Measurements from ENCODE around the gene CKMT2. TPM values are rescaled to one million over a fixed set of nuclear protein-coding genes. Genes with fewer than 3 reads are reported as not detected.

The CKMT2 gene
- total RNA-seq, 1 experiment from 2014 or later: not detected

GRCh38 chr5:81239613-81240012 is 6.5 kb downstream of the CKMT2 start:
- no peak overlapping the region for H3K27ac ChIP-seq (ENCODE audit: low read length)
- no peaks in the 10 kb centered on the region for H3K79me2 ChIP-seq (ENCODE audit: low read length)
- H2AFZ ChIP-seq (ENCODE audit: low read length): no peak overlapping the region
- ATAC-seq (no peak), DNase-seq (no peak)
- no peaks in the 10 kb centered on the region for H3K27me3 ChIP-seq (ENCODE audit: low read length)
- no peaks in the 10 kb centered on the region for H3K9me2 ChIP-seq (replicated peaks; ENCODE audit: low read length)
- TF ChIP-seq EZH2phosphoT487 (IDR thresholded peaks at IDR 0.05; ENCODE audit: borderline replicate concordance, low read length): no peak
- no peak for TF ChIP-seq EZH2 (IDR thresholded peaks at IDR 0.05; ENCODE audit: low read length, unreplicated experiment)
- TF ChIP-seq, protein P1, sequence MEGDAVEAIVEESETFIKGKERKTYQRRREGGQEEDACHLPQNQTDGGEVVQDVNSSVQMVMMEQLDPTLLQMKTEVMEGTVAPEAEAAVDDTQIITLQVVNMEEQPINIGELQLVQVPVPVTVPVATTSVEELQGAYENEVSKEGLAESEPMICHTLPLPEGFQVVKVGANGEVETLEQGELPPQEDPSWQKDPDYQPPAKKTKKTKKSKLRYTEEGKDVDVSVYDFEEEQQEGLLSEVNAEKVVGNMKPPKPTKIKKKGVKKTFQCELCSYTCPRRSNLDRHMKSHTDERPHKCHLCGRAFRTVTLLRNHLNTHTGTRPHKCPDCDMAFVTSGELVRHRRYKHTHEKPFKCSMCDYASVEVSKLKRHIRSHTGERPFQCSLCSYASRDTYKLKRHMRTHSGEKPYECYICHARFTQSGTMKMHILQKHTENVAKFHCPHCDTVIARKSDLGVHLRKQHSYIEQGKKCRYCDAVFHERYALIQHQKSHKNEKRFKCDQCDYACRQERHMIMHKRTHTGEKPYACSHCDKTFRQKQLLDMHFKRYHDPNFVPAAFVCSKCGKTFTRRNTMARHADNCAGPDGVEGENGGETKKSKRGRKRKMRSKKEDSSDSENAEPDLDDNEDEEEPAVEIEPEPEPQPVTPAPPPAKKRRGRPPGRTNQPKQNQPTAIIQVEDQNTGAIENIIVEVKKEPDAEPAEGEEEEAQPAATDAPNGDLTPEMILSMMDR (conservative IDR thresholded peaks at IDR 0.05; ENCODE audit: low read depth, low read length): no peak
- H3K9me3 ChIP-seq (ENCODE audit: low read length): no peaks in the 10 kb centered on the region
- H3F3A ChIP-seq (ENCODE audit: low read length, unreplicated experiment): no peaks in the 10 kb centered on the region
- no TSS peak for BruUV-seq (replicated peaks)
- H3K4me1 ChIP-seq (ENCODE audit: insufficient read depth, low read length): no peaks in the 10 kb centered on the region
- no peaks in the 10 kb centered on the region for H3K36me3 ChIP-seq (ENCODE audit: low read depth, low read length)
- H3K4me2 ChIP-seq (ENCODE audit: low read length): no peak overlapping the region
- intact Hi-C loops (cut with micrococcal nuclease): no loop called here
- H3K4me3 ChIP-seq (ENCODE audit: low read length): no peak overlapping the region
- no peak overlapping the region for H3K9ac ChIP-seq (ENCODE audit: low read length)
- CTCF ChIA-PET: no interaction called here
- POLR2A ChIA-PET (ENCODE audit: unreplicated experiment): no interaction called here
- H4K20me1 ChIP-seq (ENCODE audit: low read length): no peaks in the 10 kb centered on the region

GRCh38 chr5:81241001-81241400 is 7.9 kb downstream of the CKMT2 start:
- no peak for ATAC-seq
- intact Hi-C loops (cut with micrococcal nuclease): no loop called here
- H3K9me2 ChIP-seq (replicated peaks; ENCODE audit: low read length): no peaks in the 10 kb centered on the region
- no peak overlapping the region for H3K9ac ChIP-seq (ENCODE audit: low read length)
- no peaks in the 10 kb centered on the region for H3K36me3 ChIP-seq (ENCODE audit: low read depth, low read length)
- POLR2A ChIA-PET (ENCODE audit: unreplicated experiment): no interaction called here
- BruUV-seq (replicated peaks): no TSS peak
- no peak overlapping the region for H3K27ac ChIP-seq (ENCODE audit: low read length)
- H3K27me3 ChIP-seq (ENCODE audit: low read length): no peaks in the 10 kb centered on the region
- H3K9me3 ChIP-seq (ENCODE audit: low read length): no peaks in the 10 kb centered on the region
- TF ChIP-seq, protein P1 (conservative IDR thresholded peaks at IDR 0.05; ENCODE audit: low read depth, low read length): no peak
- TF ChIP-seq EZH2phosphoT487 (IDR thresholded peaks at IDR 0.05; ENCODE audit: borderline replicate concordance, low read length) (no peak), EZH2 (IDR thresholded peaks at IDR 0.05; ENCODE audit: low read length, unreplicated experiment) (no peak)
- DNase-seq: no peak
- peaks cover 12% of the 10 kb centered on the region for H3K4me1 ChIP-seq (ENCODE audit: insufficient read depth, low read length)
- no peaks in the 10 kb centered on the region for H3K79me2 ChIP-seq (ENCODE audit: low read length)
- H3F3A ChIP-seq (ENCODE audit: low read length, unreplicated experiment): no peaks in the 10 kb centered on the region
- H2AFZ ChIP-seq (ENCODE audit: low read length): no peak overlapping the region
- H4K20me1 ChIP-seq (ENCODE audit: low read length): no peaks in the 10 kb centered on the region
- CTCF ChIA-PET: no interaction called here
- no peak overlapping the region for H3K4me3 ChIP-seq (ENCODE audit: low read length)
- no peak overlapping the region for H3K4me2 ChIP-seq (ENCODE audit: low read length)

DNA sequence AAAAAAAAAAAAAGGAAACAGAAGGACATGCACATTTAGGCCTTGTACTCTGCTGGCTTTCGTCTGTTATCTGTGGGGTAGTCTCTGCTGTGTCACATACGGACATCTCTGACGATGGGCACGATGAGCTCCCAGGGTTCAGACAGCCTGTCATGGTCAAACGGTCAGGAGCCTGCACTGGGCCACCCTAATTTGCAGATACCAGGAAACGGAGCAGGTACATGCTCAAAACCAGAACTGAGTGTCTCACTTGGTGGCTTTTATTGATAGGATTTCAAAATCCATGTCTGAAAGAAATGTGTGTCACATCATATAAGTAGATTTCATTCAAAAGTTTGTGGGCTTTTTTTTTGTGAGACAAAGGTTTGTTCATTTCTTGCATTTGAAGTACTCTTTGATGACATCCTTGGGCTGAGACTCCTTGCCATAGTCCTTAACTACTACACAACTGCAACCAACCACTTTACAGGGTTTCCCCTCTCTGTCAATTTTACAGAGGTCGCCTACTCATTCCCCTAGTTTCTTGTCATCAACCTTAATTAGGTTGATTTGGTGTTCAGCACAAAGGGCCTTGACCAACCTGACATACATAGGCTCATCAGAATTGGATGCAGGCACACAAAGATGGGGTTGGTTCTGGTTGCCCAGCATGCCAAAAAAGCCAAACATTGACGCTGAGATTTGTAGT is 9.0 kb downstream of the CKMT2 start:
- no peaks in the 10 kb centered on the region for H3K79me2 ChIP-seq (ENCODE audit: low read length)
- BruUV-seq (replicated peaks): no TSS peak
- H2AFZ ChIP-seq (ENCODE audit: low read length): no peak overlapping the region
- H3K9me3 ChIP-seq (ENCODE audit: low read length): no peaks in the 10 kb centered on the region
- no peaks in the 10 kb centered on the region for H4K20me1 ChIP-seq (ENCODE audit: low read length)
- ATAC-seq (no peak), DNase-seq (no peak)
- no peaks in the 10 kb centered on the region for H3K9me2 ChIP-seq (replicated peaks; ENCODE audit: low read length)
- no peak overlapping the region for H3K4me3 ChIP-seq (ENCODE audit: low read length)
- POLR2A ChIA-PET (ENCODE audit: unreplicated experiment): no interaction called here
- intact Hi-C loops (cut with micrococcal nuclease): no loop called here
- peaks cover 14% of the 10 kb centered on the region for H3K4me1 ChIP-seq (ENCODE audit: insufficient read depth, low read length)
- no peak overlapping the region for H3K9ac ChIP-seq (ENCODE audit: low read length)
- H3K4me2 ChIP-seq (ENCODE audit: low read length): no peak overlapping the region
- H3K27ac ChIP-seq (ENCODE audit: low read length): no peak overlapping the region
- CTCF ChIA-PET: no interaction called here
- H3K36me3 ChIP-seq (ENCODE audit: low read depth, low read length): no peaks in the 10 kb centered on the region
- H3F3A ChIP-seq (ENCODE audit: low read length, unreplicated experiment): no peaks in the 10 kb centered on the region
- TF ChIP-seq, protein P1 (conservative IDR thresholded peaks at IDR 0.05; ENCODE audit: low read depth, low read length): no peak
- no peak for TF ChIP-seq EZH2 (IDR thresholded peaks at IDR 0.05; ENCODE audit: low read length, unreplicated experiment)
- TF ChIP-seq EZH2phosphoT487 (IDR thresholded peaks at IDR 0.05; ENCODE audit: borderline replicate concordance, low read length): no peak
- no peaks in the 10 kb centered on the region for H3K27me3 ChIP-seq (ENCODE audit: low read length)
